ENCODE results near the gene BEST4. TPM values are rescaled to one million over a fixed set of nuclear protein-coding genes. Genes with fewer than 3 reads are reported as not detected.
A peak's percentile ranks its signal among the peaks of the same experiment; 100 is the strongest.

BEST4 gene
- total and polyA plus RNA-seq, 2 of the 13 experiments (the other 11 are each of a cell fraction or from before 2014, with no cell fraction given): 0.77 to 1.4 TPM

DNA sequence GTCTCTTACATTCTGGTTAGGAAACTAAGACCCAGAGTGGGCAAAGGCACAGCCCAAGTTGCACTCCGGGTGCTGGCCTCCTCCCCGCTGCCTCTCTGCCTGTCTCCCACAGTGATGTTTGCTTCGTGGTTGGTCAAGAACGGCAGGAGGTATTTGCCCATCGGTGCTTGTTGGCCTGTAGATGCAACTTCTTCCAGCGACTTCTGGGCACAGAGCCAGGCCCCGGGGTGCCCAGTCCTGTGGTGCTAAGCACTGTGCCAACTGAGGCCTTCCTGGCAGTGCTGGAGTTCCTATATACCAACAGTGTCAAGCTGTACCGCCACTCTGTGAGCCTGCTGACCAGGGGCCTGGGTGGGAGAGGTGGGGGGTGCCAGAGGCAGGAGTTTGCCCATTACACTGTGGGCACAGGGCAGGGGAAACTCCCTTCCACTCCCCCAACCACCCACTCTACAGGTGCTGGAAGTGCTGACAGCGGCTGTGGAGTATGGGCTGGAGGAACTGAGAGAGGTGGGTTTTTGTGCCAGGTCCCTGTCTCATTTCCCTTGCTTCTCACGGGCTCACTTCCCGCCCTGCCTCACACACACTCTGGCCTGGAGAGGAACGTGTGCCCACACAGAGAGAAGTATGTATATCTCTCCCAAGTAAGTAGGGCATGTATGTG lies 22.3 kb upstream of the BEST4 start (continued):
- TF ChIP-seq, protein P1, sequence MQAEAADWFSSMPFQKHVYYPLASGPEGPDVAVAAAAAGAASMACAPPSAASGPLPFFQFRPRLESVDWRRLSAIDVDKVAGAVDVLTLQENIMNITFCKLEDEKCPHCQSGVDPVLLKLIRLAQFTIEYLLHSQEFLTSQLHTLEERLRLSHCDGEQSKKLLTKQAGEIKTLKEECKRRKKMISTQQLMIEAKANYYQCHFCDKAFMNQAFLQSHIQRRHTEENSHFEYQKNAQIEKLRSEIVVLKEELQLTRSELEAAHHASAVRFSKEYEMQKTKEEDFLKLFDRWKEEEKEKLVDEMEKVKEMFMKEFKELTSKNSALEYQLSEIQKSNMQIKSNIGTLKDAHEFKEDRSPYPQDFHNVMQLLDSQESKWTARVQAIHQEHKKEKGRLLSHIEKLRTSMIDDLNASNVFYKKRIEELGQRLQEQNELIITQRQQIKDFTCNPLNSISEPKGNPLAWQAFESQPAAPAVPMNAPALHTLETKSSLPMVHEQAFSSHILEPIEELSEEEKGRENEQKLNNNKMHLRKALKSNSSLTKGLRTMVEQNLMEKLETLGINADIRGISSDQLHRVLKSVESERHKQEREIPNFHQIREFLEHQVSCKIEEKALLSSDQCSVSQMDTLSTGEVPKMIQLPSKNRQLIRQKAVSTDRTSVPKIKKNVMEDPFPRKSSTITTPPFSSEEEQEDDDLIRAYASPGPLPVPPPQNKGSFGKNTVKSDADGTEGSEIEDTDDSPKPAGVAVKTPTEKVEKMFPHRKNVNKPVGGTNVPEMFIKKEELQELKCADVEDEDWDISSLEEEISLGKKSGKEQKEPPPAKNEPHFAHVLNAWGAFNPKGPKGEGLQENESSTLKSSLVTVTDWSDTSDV (CRISPR knock-in tag; IDR thresholded peaks at IDR 0.05): 0 out of 2 replicates have a peak, but pooled peaks have one; percentile 26
- no peak for TF ChIP-seq YEATS2 (CRISPR knock-in tag; IDR thresholded peaks at IDR 0.05; ENCODE audit: borderline replicate concordance)
- peak; percentile 77; the same call in 1 of the 2 replicates for TF ChIP-seq HNRNPL (IDR thresholded peaks at IDR 0.05; ENCODE audit: low read depth, low read length)
- peak; percentile 8; the same call in 1 of the 2 replicates for TF ChIP-seq ZNF253 (CRISPR knock-in tag; IDR thresholded peaks at IDR 0.05; ENCODE audit: borderline replicate concordance)
- no peak for TF ChIP-seq DPF2 (CRISPR knock-in tag; IDR thresholded peaks at IDR 0.05; ENCODE audit: borderline replicate concordance, low read depth)
- TF ChIP-seq HNF1B (CRISPR knock-in tag; IDR thresholded peaks at IDR 0.05): 0 out of 2 replicates have a peak, but pooled peaks have one; percentile 16
- no peak for TF ChIP-seq ZNF367 (CRISPR knock-in tag; IDR thresholded peaks at IDR 0.05; ENCODE audit: borderline replicate concordance)
- peak; percentile 41 for TF ChIP-seq AGO2 (optimal IDR thresholded peaks at IDR 0.05; ENCODE audit: low read depth, low read length)
- no peak for TF ChIP-seq NCOA5 (CRISPR knock-in tag; IDR thresholded peaks at IDR 0.05)
- TF ChIP-seq TBX3 (IDR thresholded peaks at IDR 0.05; ENCODE audit: borderline replicate concordance): no peak

All from HepG2 (cell line).